HepG2 (cell line): ENCODE measurements around the gene CBLC. TPM values are rescaled to one million over a fixed set of nuclear protein-coding genes. Genes with fewer than 3 reads are reported as not detected.

Experiments
- ARNT ChIP-seq: fragments of 450-650 bp; IDR thresholded peaks from 2 replicates; pipeline ENCODE4 v1.6.1; 2017
- FOXP4 ChIP-seq: sonication (generic); formaldehyde crosslinking; IDR thresholded peaks from 2 replicates; pipeline ENCODE4 v1.4.0; 2020; ENCODE audit warnings: missing genetic modification reagents
- GTF2F1 ChIP-seq: fragments of 150-350 bp; IDR thresholded peaks from 2 replicates; pipeline ENCODE4 v1.6.1; 2014; ENCODE audit warnings: low read length
- HES4 ChIP-seq: sonication (generic); formaldehyde crosslinking; IDR thresholded peaks from 2 replicates; pipeline ENCODE4 v1.9.0; 2021; ENCODE audit warnings: mild to moderate bottlenecking, missing genetic modification reagents, borderline replicate concordance
- HNF4A ChIP-seq: sonication (generic); formaldehyde crosslinking; IDR thresholded peaks from 2 replicates; pipeline ENCODE4 v1.4.0; 2020; ENCODE audit warnings: missing genetic modification reagents
- IKZF4 ChIP-seq: sonication (generic); formaldehyde crosslinking; IDR thresholded peaks from 2 replicates; pipeline ENCODE4 v1.5.1; 2020; ENCODE audit warnings: borderline replicate concordance, mild to moderate bottlenecking, low read depth, missing genetic modification reagents; ENCODE audit errors: not compliant biosample characterization
- IRF2 ChIP-seq: IDR thresholded peaks from 2 replicates; pipeline ENCODE4 v1.6.1; 2018; ENCODE audit warnings: missing genetic modification reagents, missing compliant biosample characterization
- KLF15 ChIP-seq: sonication (generic); formaldehyde crosslinking; IDR thresholded peaks from 2 replicates; pipeline ENCODE4 v1.8.1; 2023; ENCODE audit warnings: borderline replicate concordance, mild to moderate bottlenecking, inconsistent platforms, missing genetic modification reagents, mixed read lengths
- PHB2 ChIP-seq: fragments of 450-650 bp; IDR thresholded peaks from 2 replicates; pipeline ENCODE4 v1.6.1; 2018; ENCODE audit not compliant: partially characterized antibody
- SP5 ChIP-seq: IDR thresholded peaks from 2 replicates; pipeline ENCODE4 v1.6.1; 2016; ENCODE audit warnings: low read depth, borderline replicate concordance
- SSRP1 ChIP-seq: IDR thresholded peaks from 2 replicates; pipeline ENCODE4 v1.6.1; 2016; ENCODE audit warnings: control low read depth
- TARDBP ChIP-seq: sonication (generic); formaldehyde crosslinking; IDR thresholded peaks from 2 replicates; pipeline ENCODE4 v1.8.0; 2022; ENCODE audit warnings: mild to moderate bottlenecking, missing genetic modification reagents
- ZBTB33 ChIP-seq: sonication (generic); formaldehyde crosslinking; IDR thresholded peaks from 2 replicates; pipeline ENCODE4 v1.4.0; 2020; ENCODE audit warnings: missing genetic modification reagents
- ZBTB38 ChIP-seq: sonication (generic); formaldehyde crosslinking; IDR thresholded peaks from 2 replicates; pipeline ENCODE4 v1.5.1; 2020; ENCODE audit warnings: mild to moderate bottlenecking, missing genetic modification reagents
- ZFX ChIP-seq: sonication (generic); formaldehyde crosslinking; IDR thresholded peaks from 2 replicates; pipeline ENCODE4 v1.4.0; 2020; ENCODE audit warnings: mild to moderate bottlenecking, low read depth, missing genetic modification reagents, moderate library complexity
- ZGPAT ChIP-seq: IDR thresholded peaks from 2 replicates; pipeline ENCODE4 v1.6.1; 2016; ENCODE audit warnings: mild to moderate bottlenecking
- ZMYM2 ChIP-seq: sonication (generic); formaldehyde crosslinking; IDR thresholded peaks from 2 replicates; pipeline ENCODE4 v1.8.0; 2022; ENCODE audit warnings: mild to moderate bottlenecking, missing genetic modification reagents
- ZNF230 ChIP-seq: sonication (generic); formaldehyde crosslinking; IDR thresholded peaks from 2 replicates; pipeline ENCODE4 v1.4.0; 2020; ENCODE audit warnings: mild to moderate bottlenecking, missing genetic modification reagents
- ZNF253 ChIP-seq: sonication (generic); formaldehyde crosslinking; IDR thresholded peaks from 2 replicates; pipeline ENCODE4 v1.8.0; 2022; ENCODE audit warnings: mild to moderate bottlenecking, missing genetic modification reagents, borderline replicate concordance
- ZNF609 ChIP-seq: sonication (generic); formaldehyde crosslinking; IDR thresholded peaks from 2 replicates; pipeline ENCODE4 v1.4.0; 2020; ENCODE audit warnings: mild to moderate bottlenecking, missing genetic modification reagents, borderline replicate concordance
- ZNF777 ChIP-seq: sonication (generic); formaldehyde crosslinking; IDR thresholded peaks from 2 replicates; pipeline ENCODE4 v1.4.0; 2020; ENCODE audit warnings: missing genetic modification reagents
- ZSCAN22 ChIP-seq: sonication (generic); formaldehyde crosslinking; IDR thresholded peaks from 2 replicates; pipeline ENCODE4 v1.4.0; 2020; ENCODE audit warnings: mild to moderate bottlenecking, missing genetic modification reagents
- polyA plus RNA-seq, 8 experiments: library from polyadenylated mRNA; depleted of rRNA in 3 of 8; stranded (reverse) in 7 of 8; unstranded in 1 of 8; fragments of >200 nt; fragmentation: Illumina TruSeq in 4 of 8; extraction: Trizol in 4 of 8; gene quantifications; 2 replicates each; pipeline versions ENCODE4 v1.2.1 to v1.2.3, GENCODE V29; 2011 to 2016; ENCODE audit warnings: low read depth in 4 of 8, missing spikeins in 1 of 8, mixed read lengths in 1 of 8; ENCODE audit not compliant: insufficient read depth in 1 of 8
- total RNA-seq, 5 experiments: library from RNA; depleted of rRNA; stranded (reverse); fragments of >200 nt; fragmentation: Illumina TruSeq; extraction: Trizol; gene quantifications; 2 replicates each; pipeline ENCODE4 v1.2.3, GENCODE V29; 2016; ENCODE audit warnings: low read depth in 1 of 5

CBLC gene
- total and polyA plus RNA-seq, 2 of the 13 experiments (the other 11 are each of a cell fraction or from before 2014, with no cell fraction given), result 1.8 to 2.6 TPM

GRCh38 chr19:44800461-44800860, 22.8 kb downstream of the CBLC start (continued):
- peak; percentile 44; the same call in 1 of the 2 replicates for TF ChIP-seq ZNF609 (CRISPR knock-in tag)
- no peak for TF ChIP-seq SSRP1 (CRISPR knock-in tag)
- peak; percentile 45; the same call in 1 of the 2 replicates for TF ChIP-seq ZGPAT (CRISPR knock-in tag)
- peak; percentile 48; the same call in 1 of the 2 replicates for TF ChIP-seq ZBTB38 (CRISPR knock-in tag)
- TF ChIP-seq IKZF4 (CRISPR knock-in tag), result no peak
- TF ChIP-seq GTF2F1, result no peak
- TF ChIP-seq HNF4A (CRISPR knock-in tag), result peak; percentile 79
- TF ChIP-seq PHB2, result no peak
- no peak for TF ChIP-seq ZNF253 (CRISPR knock-in tag)
- TF ChIP-seq ZNF777 (CRISPR knock-in tag), result no peak
- peak; percentile 81 for TF ChIP-seq ZFX (CRISPR knock-in tag)
- peak; percentile 94 for TF ChIP-seq ZMYM2 (CRISPR knock-in tag)
- peak; percentile 99 for TF ChIP-seq ZSCAN22 (CRISPR knock-in tag)
- no peak for TF ChIP-seq KLF15
- TF ChIP-seq ZNF230 (CRISPR knock-in tag), result 0 out of 2 replicates have a peak, but pooled peaks have one; percentile 47
- TF ChIP-seq SP5 (CRISPR knock-in tag), result peak; percentile 71; the same call in 1 of the 2 replicates
- TF ChIP-seq ZBTB33 (CRISPR knock-in tag), result no peak; the same call in 1 of the 2 replicates
- peak; percentile 59; the same call in 1 of the 2 replicates for TF ChIP-seq FOXP4 (CRISPR knock-in tag)
- 0 out of 2 replicates have a peak, but pooled peaks have one; percentile 39 for TF ChIP-seq IRF2
- 0 out of 2 replicates have a peak, but pooled peaks have one; percentile 62 for TF ChIP-seq TARDBP
- peak; percentile 41; the same call in 1 of the 2 replicates for TF ChIP-seq HES4
- TF ChIP-seq ARNT, result no peak
